SK-N-SH treated with all-trans-retinoic acid at 6 μM for 48 hours (cell line): ENCODE data around the gene XKR8.
"Not testable (repeated sequence)": the region's sequence is repeated elsewhere in the genome, so short reads cannot be mapped to it uniquely, and the experiment has no call there.

Experiments
- ATAC-seq: fragments of 200-7000 bp; cut with Tn5 transposase; 3 replicates; pipeline ENCODE4 v1.9.1; 2020; ENCODE audit warnings: mild to moderate bottlenecking, moderate library complexity
- ARNTL ChIP-seq: fragments of 450-650 bp; formaldehyde crosslinking; IDR thresholded peaks from 2 replicates; pipeline ENCODE4 v1.5.0; 2020; ENCODE audit warnings: low read depth, mild to moderate bottlenecking, moderate library complexity, borderline replicate concordance
- BACH2 ChIP-seq: fragments of 250-450 bp; sonication (Bioruptor Pico); IDR thresholded peaks from 2 replicates; pipeline ENCODE4 v1.9.0; 2021; ENCODE audit warnings: mild to moderate bottlenecking, borderline replicate concordance
- CSDC2 ChIP-seq: fragments of 250-450 bp; sonication (Bioruptor Pico); IDR thresholded peaks from 2 replicates; pipeline ENCODE4 v1.5.0; 2020; ENCODE audit warnings: mild to moderate bottlenecking, moderate library complexity
- ESRRG ChIP-seq: fragments of 250-450 bp; sonication (Bioruptor Pico); IDR thresholded peaks from 2 replicates; pipeline ENCODE4 v1.6.1; 2021; ENCODE audit warnings: mild to moderate bottlenecking
- GLIS3 ChIP-seq: fragments of 250-450 bp; sonication (Bioruptor Pico); IDR thresholded peaks from 2 replicates; pipeline ENCODE4 v1.5.0; 2020; ENCODE audit warnings: mild to moderate bottlenecking, moderate library complexity
- ISL1 ChIP-seq: fragments of 250-450 bp; sonication (Bioruptor Pico); IDR thresholded peaks from 2 replicates; pipeline ENCODE4 v2.1.2; 2022; ENCODE audit warnings: mild to moderate bottlenecking, moderate library complexity
- OSR1 ChIP-seq: fragments of 250-450 bp; sonication (Bioruptor Pico); IDR thresholded peaks from 2 replicates; pipeline ENCODE4 v1.8.0; 2022; ENCODE audit warnings: moderate library complexity, mild to moderate bottlenecking, inconsistent platforms
- PPARA ChIP-seq: fragments of 250-450 bp; sonication (Bioruptor Pico); IDR thresholded peaks from 2 replicates; pipeline ENCODE4 v1.5.0; 2020; ENCODE audit warnings: mild to moderate bottlenecking, borderline replicate concordance
- RARB ChIP-seq: fragments of 250-450 bp; sonication (Bioruptor Pico); IDR thresholded peaks from 2 replicates; pipeline ENCODE4 v1.8.0; 2021; ENCODE audit warnings: mild to moderate bottlenecking, moderate library complexity
- SNAI2 ChIP-seq: fragments of 250-450 bp; sonication (Bioruptor Pico); IDR thresholded peaks from 2 replicates; pipeline ENCODE4 v1.5.0; 2020; ENCODE audit warnings: mild to moderate bottlenecking, moderate library complexity
- TCF4 ChIP-seq: fragments of 250-450 bp; sonication (Bioruptor Pico); IDR thresholded peaks from 2 replicates; pipeline ENCODE4 v1.8.0; 2021; ENCODE audit warnings: mild to moderate bottlenecking, moderate library complexity, borderline replicate concordance
- TOX ChIP-seq: fragments of 250-450 bp; sonication (Bioruptor Pico); IDR thresholded peaks from 2 replicates; pipeline ENCODE4 v1.8.0; 2021; ENCODE audit warnings: mild to moderate bottlenecking, moderate library complexity, borderline replicate concordance
- ZC3H10 ChIP-seq: fragments of 250-450 bp; sonication (Bioruptor Pico); IDR thresholded peaks from 2 replicates; pipeline ENCODE4 v1.5.1; 2021; ENCODE audit warnings: mild to moderate bottlenecking, moderate library complexity
- ZFP3 ChIP-seq: fragments of 250-450 bp; sonication (Bioruptor Pico); IDR thresholded peaks from 2 replicates; pipeline ENCODE4 v1.5.0; 2020; ENCODE audit warnings: mild to moderate bottlenecking, moderate library complexity
- ZFP30 ChIP-seq: fragments of 450-650 bp; formaldehyde crosslinking; IDR thresholded peaks from 2 replicates; pipeline ENCODE4 v1.5.0; 2022; ENCODE audit warnings: mild to moderate bottlenecking, moderate library complexity
- ZNF565 ChIP-seq: fragments of 450-650 bp; formaldehyde crosslinking; conservative IDR thresholded peaks from 2 replicates; pipeline ENCODE4 v1.5.0; 2020; ENCODE audit warnings: low read depth, mild to moderate bottlenecking, moderate library complexity
- ZNF70 ChIP-seq: fragments of 450-650 bp; formaldehyde crosslinking; IDR thresholded peaks from 2 replicates; pipeline ENCODE4 v1.5.0; 2020; ENCODE audit warnings: mild to moderate bottlenecking, moderate library complexity
- ZNF8 ChIP-seq: fragments of 450-650 bp; formaldehyde crosslinking; IDR thresholded peaks from 2 replicates; pipeline ENCODE4 v1.5.0; 2020; ENCODE audit warnings: mild to moderate bottlenecking, moderate library complexity
- TF ChIP-seq, protein P1 (sequence below): fragments of 250-450 bp; sonication (Bioruptor Pico); IDR thresholded peaks from 2 replicates; pipeline ENCODE4 v1.5.0; 2020; ENCODE audit warnings: mild to moderate bottlenecking, moderate library complexity
- TF ChIP-seq, protein P2 (sequence below): fragments of 250-450 bp; sonication (Bioruptor Pico); IDR thresholded peaks from 2 replicates; pipeline ENCODE4 v1.8.0; 2021; ENCODE audit warnings: low read depth, mild to moderate bottlenecking, moderate library complexity, borderline replicate concordance
- TF ChIP-seq, protein P3 (sequence below): fragments of 250-450 bp; sonication (Bioruptor Pico); IDR thresholded peaks from 2 replicates; pipeline ENCODE4 v1.5.1; 2020; ENCODE audit warnings: low read depth, mild to moderate bottlenecking, moderate library complexity

XKR8 gene

DNA sequence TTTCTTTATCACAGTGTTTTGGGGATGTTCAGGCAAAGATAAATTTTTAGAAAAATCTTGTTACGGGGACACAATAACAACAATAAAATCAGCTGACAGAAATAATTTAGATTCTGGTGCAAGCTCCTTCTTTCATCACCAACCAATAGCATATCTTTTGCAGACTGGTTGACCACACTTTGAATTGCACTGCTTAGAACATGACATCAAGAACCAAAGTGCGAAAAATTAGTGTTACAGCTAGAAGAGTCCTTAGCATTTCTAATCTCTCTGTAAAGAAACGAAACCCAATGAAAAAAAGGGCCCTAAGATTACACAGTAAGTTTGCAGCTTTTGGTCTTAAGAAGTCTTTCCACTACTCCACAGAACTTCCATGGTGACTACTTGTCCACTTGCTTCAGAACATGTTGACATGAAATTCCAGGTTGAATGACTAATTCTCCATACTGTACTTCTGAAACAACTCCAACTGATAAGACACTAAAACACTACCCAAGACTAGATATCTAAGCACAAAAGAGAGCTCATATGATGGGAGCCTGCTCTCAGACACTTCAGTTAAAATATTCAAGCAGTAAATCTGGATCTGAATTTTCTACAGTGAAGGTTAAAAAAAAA, 31.3 kb downstream of the XKR8 start:
- TF ChIP-seq SNAI2: no peak
- no peak for TF ChIP-seq TCF4 (CRISPR knock-in tag)
- no peak for ATAC-seq

DNA sequence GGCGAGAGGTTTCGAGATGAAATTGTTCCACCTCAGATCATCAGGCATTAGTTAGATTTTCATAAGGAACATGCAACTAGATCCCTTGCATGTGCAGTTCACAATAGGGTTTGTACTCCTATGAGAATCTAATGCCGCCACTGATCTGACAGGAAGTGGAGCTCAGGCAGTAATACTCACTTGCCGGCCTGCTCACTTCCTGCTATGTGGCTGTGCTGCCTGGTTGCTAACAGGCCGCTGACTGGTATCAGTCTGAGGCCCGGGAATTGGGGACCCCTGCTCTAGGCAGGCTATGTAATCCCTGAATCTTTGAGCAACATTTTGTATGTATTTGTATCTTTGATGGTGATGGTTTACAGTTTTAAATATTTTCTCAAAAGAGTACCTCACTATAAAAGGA, 32.5 kb downstream of the XKR8 start:
- TF ChIP-seq OSR1 (CRISPR knock-in tag) (no peak), ZNF565 (CRISPR knock-in tag) (no peak), CSDC2 (CRISPR knock-in tag) (no peak), ZC3H10 (CRISPR knock-in tag) (no peak), ZNF8 (CRISPR knock-in tag) (no peak), SNAI2 (no peak), GLIS3 (CRISPR knock-in tag) (no peak), PPARA (no peak), RARB (CRISPR knock-in tag) (no peak), TCF4 (CRISPR knock-in tag) (no peak), ZNF70 (CRISPR knock-in tag) (no peak), ISL1 (CRISPR knock-in tag) (no peak)
- TF ChIP-seq, protein P1, sequence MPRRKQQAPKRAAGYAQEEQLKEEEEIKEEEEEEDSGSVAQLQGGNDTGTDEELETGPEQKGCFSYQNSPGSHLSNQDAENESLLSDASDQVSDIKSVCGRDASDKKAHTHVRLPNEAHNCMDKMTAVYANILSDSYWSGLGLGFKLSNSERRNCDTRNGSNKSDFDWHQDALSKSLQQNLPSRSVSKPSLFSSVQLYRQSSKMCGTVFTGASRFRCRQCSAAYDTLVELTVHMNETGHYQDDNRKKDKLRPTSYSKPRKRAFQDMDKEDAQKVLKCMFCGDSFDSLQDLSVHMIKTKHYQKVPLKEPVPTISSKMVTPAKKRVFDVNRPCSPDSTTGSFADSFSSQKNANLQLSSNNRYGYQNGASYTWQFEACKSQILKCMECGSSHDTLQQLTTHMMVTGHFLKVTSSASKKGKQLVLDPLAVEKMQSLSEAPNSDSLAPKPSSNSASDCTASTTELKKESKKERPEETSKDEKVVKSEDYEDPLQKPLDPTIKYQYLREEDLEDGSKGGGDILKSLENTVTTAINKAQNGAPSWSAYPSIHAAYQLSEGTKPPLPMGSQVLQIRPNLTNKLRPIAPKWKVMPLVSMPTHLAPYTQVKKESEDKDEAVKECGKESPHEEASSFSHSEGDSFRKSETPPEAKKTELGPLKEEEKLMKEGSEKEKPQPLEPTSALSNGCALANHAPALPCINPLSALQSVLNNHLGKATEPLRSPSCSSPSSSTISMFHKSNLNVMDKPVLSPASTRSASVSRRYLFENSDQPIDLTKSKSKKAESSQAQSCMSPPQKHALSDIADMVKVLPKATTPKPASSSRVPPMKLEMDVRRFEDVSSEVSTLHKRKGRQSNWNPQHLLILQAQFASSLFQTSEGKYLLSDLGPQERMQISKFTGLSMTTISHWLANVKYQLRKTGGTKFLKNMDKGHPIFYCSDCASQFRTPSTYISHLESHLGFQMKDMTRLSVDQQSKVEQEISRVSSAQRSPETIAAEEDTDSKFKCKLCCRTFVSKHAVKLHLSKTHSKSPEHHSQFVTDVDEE (CRISPR knock-in tag): no peak
- TF ChIP-seq, protein P2, sequence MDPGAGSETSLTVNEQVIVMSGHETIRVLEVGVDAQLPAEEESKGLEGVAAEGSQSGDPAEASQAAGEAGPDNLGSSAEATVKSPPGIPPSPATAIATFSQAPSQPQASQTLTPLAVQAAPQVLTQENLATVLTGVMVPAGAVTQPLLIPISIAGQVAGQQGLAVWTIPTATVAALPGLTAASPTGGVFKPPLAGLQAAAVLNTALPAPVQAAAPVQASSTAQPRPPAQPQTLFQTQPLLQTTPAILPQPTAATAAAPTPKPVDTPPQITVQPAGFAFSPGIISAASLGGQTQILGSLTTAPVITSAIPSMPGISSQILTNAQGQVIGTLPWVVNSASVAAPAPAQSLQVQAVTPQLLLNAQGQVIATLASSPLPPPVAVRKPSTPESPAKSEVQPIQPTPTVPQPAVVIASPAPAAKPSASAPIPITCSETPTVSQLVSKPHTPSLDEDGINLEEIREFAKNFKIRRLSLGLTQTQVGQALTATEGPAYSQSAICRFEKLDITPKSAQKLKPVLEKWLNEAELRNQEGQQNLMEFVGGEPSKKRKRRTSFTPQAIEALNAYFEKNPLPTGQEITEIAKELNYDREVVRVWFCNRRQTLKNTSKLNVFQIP: no peak
- no peak for ATAC-seq

DNA sequence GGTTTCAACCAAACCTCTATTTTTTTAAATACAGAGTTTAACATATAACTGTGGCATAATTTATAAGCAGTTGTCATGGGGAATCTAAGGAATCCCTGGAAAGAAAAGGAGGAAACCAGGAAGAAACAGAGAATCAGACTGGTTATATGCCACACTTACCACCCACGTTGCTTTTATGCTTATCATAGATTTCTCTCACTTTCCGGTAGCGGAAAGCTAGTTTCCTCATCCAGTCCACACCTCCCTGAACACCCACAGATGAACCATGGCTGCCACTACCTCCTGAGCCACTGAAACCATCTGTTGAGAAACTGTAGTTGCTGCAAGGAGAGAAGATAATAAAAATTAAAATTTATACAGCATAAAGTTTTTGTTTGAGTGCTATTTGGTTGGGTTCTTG, 33.5 kb downstream of the XKR8 start:
- ATAC-seq: no peak
- TF ChIP-seq TOX (CRISPR knock-in tag): no peak
- TF ChIP-seq ZNF8 (CRISPR knock-in tag): no peak
- TF ChIP-seq ZC3H10 (CRISPR knock-in tag): no peak
- no peak for TF ChIP-seq ISL1 (CRISPR knock-in tag)
- TF ChIP-seq, protein P1 (CRISPR knock-in tag): no peak
- TF ChIP-seq ZFP3 (CRISPR knock-in tag): no peak
- no peak for TF ChIP-seq ESRRG (CRISPR knock-in tag)

DNA sequence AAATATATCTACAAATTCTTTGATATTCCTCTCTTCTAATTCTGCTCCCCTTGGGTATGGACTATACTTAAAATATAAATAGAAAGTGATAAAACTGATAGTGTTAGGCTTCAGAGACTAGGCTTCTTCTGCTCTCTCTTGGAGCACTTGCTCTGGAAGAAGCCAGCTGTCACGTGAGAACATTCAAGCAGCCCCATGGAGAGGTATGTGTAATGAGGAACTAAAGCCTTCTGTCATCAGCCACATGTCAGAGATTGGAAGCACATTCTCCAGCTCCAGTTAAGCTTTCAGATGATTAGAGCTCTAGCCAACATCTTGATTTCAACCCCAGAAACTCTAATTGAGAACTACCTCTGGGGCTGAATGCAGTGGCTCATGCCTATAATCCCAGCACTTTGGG, 34.3 kb downstream of the XKR8 start:
- TF ChIP-seq ZNF70 (CRISPR knock-in tag) (no peak), GLIS3 (CRISPR knock-in tag) (no peak), ZC3H10 (CRISPR knock-in tag) (no peak), ZFP30 (CRISPR knock-in tag) (no peak), ESRRG (CRISPR knock-in tag) (no peak), ISL1 (CRISPR knock-in tag) (no peak), BACH2 (CRISPR knock-in tag) (no peak), TCF4 (CRISPR knock-in tag) (no peak), PPARA (no peak), ZFP3 (CRISPR knock-in tag) (no peak), ARNTL (no peak), TOX (CRISPR knock-in tag) (no peak)
- TF ChIP-seq, protein P2: no peak
- TF ChIP-seq, protein P3, sequence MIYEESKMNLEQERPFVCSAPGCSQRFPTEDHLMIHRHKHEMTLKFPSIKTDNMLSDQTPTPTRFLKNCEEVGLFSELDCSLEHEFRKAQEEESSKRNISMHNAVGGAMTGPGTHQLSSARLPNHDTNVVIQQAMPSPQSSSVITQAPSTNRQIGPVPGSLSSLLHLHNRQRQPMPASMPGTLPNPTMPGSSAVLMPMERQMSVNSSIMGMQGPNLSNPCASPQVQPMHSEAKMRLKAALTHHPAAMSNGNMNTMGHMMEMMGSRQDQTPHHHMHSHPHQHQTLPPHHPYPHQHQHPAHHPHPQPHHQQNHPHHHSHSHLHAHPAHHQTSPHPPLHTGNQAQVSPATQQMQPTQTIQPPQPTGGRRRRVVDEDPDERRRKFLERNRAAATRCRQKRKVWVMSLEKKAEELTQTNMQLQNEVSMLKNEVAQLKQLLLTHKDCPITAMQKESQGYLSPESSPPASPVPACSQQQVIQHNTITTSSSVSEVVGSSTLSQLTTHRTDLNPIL (CRISPR knock-in tag): no peak
- TF ChIP-seq, protein P1 (CRISPR knock-in tag): no peak
- no peak for ATAC-seq

DNA sequence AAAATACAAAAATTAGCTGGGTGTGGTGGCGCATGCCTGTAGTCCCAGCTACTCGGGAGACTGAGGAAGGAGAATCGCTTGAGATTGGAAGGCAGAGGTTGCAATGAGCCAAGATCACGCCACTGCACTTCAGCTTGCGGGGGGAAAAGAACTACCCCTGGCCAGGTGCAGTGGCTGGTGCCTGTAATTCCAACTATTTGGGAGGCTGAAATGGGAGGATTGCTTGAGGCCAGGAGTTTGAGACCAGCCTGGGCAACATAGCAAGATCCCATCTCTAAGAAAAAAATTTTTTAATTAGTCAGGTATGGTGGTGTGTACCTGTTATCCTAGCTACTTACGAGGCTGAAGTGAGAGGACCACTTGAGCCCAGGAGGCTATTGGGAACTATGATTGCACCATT, 34.8 kb downstream of the XKR8 start:
- ATAC-seq: not testable (repeated sequence)
